DND-41 (cell line): ENCODE measurements around the gene THBD.

Source experiments
- ATAC-seq: fragments of 200-7000 bp; cut with Tn5 transposase; 3 replicates; pipeline ENCODE4 v1.9.1; 2021; ENCODE audit warnings: low read depth; ENCODE audit not compliant: insufficient read depth
- DNase-seq: peaks from one replicate; pipeline ENCODE4 v3.0.0-alpha.2; 2020
- H2AFZ ChIP-seq: 2 replicates; pipeline ENCODE4 v1.6.0; 2012; ENCODE audit warnings: low read depth, low read length
- H3K27ac ChIP-seq: 2 replicates; pipeline ENCODE4 v1.5.1; 2012; ENCODE audit warnings: low read length, inconsistent platforms
- H3K27me3 ChIP-seq: fragments of 200-600 bp; sonication (generic); 2 replicates; pipeline ENCODE4 v1.6.0; 2012; ENCODE audit warnings: low read length, mild to moderate bottlenecking, inconsistent platforms; ENCODE audit not compliant: insufficient read depth, poor library complexity
- H3K36me3 ChIP-seq: 2 replicates; pipeline ENCODE4 v1.5.1; 2012; ENCODE audit warnings: low read length, inconsistent platforms; ENCODE audit not compliant: insufficient read depth
- H3K4me1 ChIP-seq: 2 replicates; pipeline ENCODE4 v1.5.1; 2012; ENCODE audit warnings: mild to moderate bottlenecking, low read length; ENCODE audit not compliant: insufficient read depth
- H3K4me2 ChIP-seq: 2 replicates; pipeline ENCODE4 v1.6.0; 2012; ENCODE audit warnings: mild to moderate bottlenecking, moderate library complexity, low read length, inconsistent platforms; ENCODE audit not compliant: insufficient read depth
- H3K4me3 ChIP-seq, 2 experiments: fragments of 200-600 bp in 1 of 2; shearing (Covaris generic) in 1 of 2; 2 replicates each; pipeline ENCODE4 v1.5.1; 2012 to 2016; ENCODE audit warnings: inconsistent platforms in 2 of 2, low read length in 2 of 2, mild to moderate bottlenecking in 2 of 2, low read depth in 1 of 2, moderate library complexity in 1 of 2
- H3K79me2 ChIP-seq: 2 replicates; pipeline ENCODE4 v1.6.0; 2012; ENCODE audit warnings: low read length, inconsistent platforms; ENCODE audit not compliant: insufficient read depth
- H3K9ac ChIP-seq: 2 replicates; pipeline ENCODE4 v1.6.0; 2012; ENCODE audit warnings: low read depth, mild to moderate bottlenecking, inconsistent platforms, low read length, moderate library complexity
- H3K9me3 ChIP-seq: 2 replicates; pipeline ENCODE4 v1.5.1; 2012; ENCODE audit warnings: low read length, moderate library complexity, mild to moderate bottlenecking, inconsistent platforms; ENCODE audit not compliant: insufficient read depth, severe bottlenecking
- H4K20me1 ChIP-seq: 2 replicates; pipeline ENCODE4 v1.6.0; 2012; ENCODE audit warnings: low read length; ENCODE audit not compliant: insufficient read depth
- EZH2 ChIP-seq: IDR thresholded peaks from 3 replicates; pipeline ENCODE4 v1.6.1; 2012; ENCODE audit warnings: borderline replicate concordance, low read depth, mild to moderate bottlenecking, moderate library complexity, low read length, inconsistent platforms; ENCODE audit not compliant: severe bottlenecking
- TF ChIP-seq, protein P1 (sequence below): IDR thresholded peaks from 2 replicates; pipeline ENCODE4 v1.5.1; 2012; ENCODE audit warnings: borderline replicate concordance, low read length, moderate library complexity, mild to moderate bottlenecking; ENCODE audit not compliant: poor library complexity, severe bottlenecking; ENCODE audit errors: extremely low read depth

THBD gene

DNA sequence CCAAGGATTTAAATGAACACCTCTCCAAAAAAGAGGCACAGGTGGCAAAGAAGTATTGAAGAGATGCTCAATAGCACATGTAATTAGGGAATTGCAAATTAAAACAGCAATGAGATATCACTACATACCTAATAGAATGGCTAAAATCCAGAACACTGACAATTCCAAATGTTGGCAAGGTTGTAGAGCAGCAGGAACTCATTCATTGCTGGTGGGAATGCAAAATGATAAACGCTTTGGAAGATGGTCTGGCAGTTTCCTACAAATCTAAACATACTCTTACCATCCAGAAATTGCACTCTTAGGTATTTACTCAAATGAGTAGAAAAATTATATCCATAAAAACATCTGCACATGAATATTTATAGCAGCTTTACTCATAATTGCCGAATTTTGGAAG, 19.6 kb upstream of the THBD start:
- ATAC-seq (no peak), DNase-seq (no peak)
- Histone ChIP-seq H3K4me1 (no peaks in the 10 kb centered on the region), H3K9me3 (no peaks in the 10 kb centered on the region), H3K4me2 (no peak overlapping the region), H3K9ac (no peak overlapping the region), H3K79me2 (no peaks in the 10 kb centered on the region), H3K27ac (no peak overlapping the region), H3K27me3 (no peaks in the 10 kb centered on the region), H4K20me1 (no peaks in the 10 kb centered on the region), H3K4me3 (no peak overlapping the region), H3K36me3 (no peaks in the 10 kb centered on the region), H2AFZ (no peak overlapping the region)
- TF ChIP-seq, protein P1, sequence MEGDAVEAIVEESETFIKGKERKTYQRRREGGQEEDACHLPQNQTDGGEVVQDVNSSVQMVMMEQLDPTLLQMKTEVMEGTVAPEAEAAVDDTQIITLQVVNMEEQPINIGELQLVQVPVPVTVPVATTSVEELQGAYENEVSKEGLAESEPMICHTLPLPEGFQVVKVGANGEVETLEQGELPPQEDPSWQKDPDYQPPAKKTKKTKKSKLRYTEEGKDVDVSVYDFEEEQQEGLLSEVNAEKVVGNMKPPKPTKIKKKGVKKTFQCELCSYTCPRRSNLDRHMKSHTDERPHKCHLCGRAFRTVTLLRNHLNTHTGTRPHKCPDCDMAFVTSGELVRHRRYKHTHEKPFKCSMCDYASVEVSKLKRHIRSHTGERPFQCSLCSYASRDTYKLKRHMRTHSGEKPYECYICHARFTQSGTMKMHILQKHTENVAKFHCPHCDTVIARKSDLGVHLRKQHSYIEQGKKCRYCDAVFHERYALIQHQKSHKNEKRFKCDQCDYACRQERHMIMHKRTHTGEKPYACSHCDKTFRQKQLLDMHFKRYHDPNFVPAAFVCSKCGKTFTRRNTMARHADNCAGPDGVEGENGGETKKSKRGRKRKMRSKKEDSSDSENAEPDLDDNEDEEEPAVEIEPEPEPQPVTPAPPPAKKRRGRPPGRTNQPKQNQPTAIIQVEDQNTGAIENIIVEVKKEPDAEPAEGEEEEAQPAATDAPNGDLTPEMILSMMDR, result no peak
- TF ChIP-seq EZH2, result no peak

DNA sequence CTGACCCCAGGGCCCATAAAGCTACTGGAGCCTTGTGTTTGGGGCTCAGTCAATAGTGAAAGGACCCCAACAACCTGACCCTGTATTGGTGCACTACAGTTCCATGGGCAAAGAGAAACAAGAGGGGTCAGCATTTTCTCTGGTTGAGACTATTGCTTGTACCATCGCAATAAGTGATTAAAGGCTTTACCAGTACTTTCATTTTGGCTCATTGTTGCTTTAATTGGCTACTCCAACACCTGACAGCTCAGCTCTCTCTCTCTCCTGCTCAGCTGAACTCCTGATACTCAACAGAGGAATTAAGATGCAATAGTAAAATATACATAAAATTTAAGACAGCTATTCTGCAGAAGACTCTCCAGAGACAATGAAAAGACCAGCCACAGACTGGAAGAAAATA, 18.8 kb upstream of the THBD start:
- ATAC-seq, result no peak
- H3K4me2 ChIP-seq, result no peak overlapping the region

DNA sequence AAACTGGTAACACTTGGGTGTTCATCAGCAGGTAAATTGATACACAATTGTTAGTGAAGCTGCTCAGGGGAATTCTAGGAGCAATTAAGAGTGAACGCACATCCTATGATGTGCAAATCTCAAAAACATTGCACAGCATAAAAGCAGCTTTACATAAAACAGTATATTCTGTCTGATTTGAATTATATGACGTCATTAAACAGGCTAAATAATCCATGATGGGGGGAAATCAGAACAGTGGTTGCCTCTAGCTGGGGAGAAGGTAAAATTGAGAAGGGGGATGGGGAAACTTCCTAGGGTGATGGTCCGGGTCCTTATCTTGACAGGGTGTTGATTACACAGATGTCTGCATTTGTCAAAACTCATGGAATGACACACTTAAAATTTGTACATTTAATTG, 17.3 kb upstream of the THBD start:
- Histone ChIP-seq H3K4me3 (no peak overlapping the region), H3K9me3 (no peaks in the 10 kb centered on the region), H3K36me3 (no peaks in the 10 kb centered on the region), H3K4me1 (peaks cover 7% of the 10 kb centered on the region; the same call in 1 of the 2 replicates), H3K27ac (no peak overlapping the region), H2AFZ (no peak overlapping the region), H3K27me3 (no peaks in the 10 kb centered on the region), H3K79me2 (no peaks in the 10 kb centered on the region), H3K4me2 (no peak overlapping the region), H4K20me1 (no peaks in the 10 kb centered on the region), H3K9ac (no peak overlapping the region)
- TF ChIP-seq EZH2, result no peak
- TF ChIP-seq, protein P1, result no peak
- ATAC-seq (no peak), DNase-seq (no peak)

More for the DNA sequence above, 18.8 kb upstream of the THBD start:
- DNase-seq, result no peak
- H3K27ac ChIP-seq, result no peak overlapping the region
- H4K20me1 ChIP-seq, result no peaks in the 10 kb centered on the region
- H3K79me2 ChIP-seq, result no peaks in the 10 kb centered on the region
- TF ChIP-seq EZH2, result no peak
- TF ChIP-seq, protein P1, result no peak
- H2AFZ ChIP-seq, result no peak overlapping the region
- no peaks in the 10 kb centered on the region for H3K27me3 ChIP-seq
- H3K36me3 ChIP-seq, result no peaks in the 10 kb centered on the region
- no peaks in the 10 kb centered on the region for H3K9me3 ChIP-seq
- 0 out of 2 replicates have a peak, but pooled peaks cover 3% of the 10 kb centered on the region for H3K4me1 ChIP-seq
- no peak overlapping the region for H3K9ac ChIP-seq
- H3K4me3 ChIP-seq, result no peak overlapping the region
